CD4-positive, CD25-positive, alpha-beta regulatory T cell (primary cell): ENCODE data around the gene CNOT6L. TPM values are rescaled to one million over a fixed set of nuclear protein-coding genes. Genes with fewer than 3 reads are reported as not detected.

Source experiments
- ATAC-seq, 2 donors: fragments of 150-1000 bp; cut with Tn5 transposase; one replicate each; pipeline ENCODE4 v1.10.0; 2021; ENCODE audit warnings: low read depth in 2 of 2, moderate number of reproducible peaks in 2 of 2, moderate library complexity in 1 of 2
- DNase-seq, 3 donors: peaks; one replicate each; pipeline versions ENCODE4 v3.0.0 to v3.0.0-alpha.2; 2012 to 2022; ENCODE audit warnings: mixed read lengths in 1 of 3
- H3K27ac ChIP-seq: one replicate; pipeline ENCODE4 v1.7.0; 2013; ENCODE audit warnings: mild to moderate bottlenecking, low read length; ENCODE audit not compliant: insufficient read depth, poor library complexity, severe bottlenecking
- H3K27me3 ChIP-seq: one replicate; pipeline ENCODE4 v1.7.0; 2013; ENCODE audit warnings: low read length; ENCODE audit not compliant: control insufficient read depth, insufficient read depth
- H3K36me3 ChIP-seq: one replicate; pipeline ENCODE4 v1.7.0; 2013; ENCODE audit warnings: mild to moderate bottlenecking, low read length, moderate library complexity; ENCODE audit not compliant: control insufficient read depth, insufficient read depth
- H3K4me1 ChIP-seq: 2 replicates; pipeline ENCODE4 v1.7.0; 2013; ENCODE audit warnings: mild to moderate bottlenecking, low read length; ENCODE audit not compliant: insufficient read depth, control insufficient read depth, poor library complexity, severe bottlenecking
- H3K4me3 ChIP-seq: one replicate; pipeline ENCODE4 v1.7.0; 2013; ENCODE audit warnings: low read depth, mild to moderate bottlenecking, low read length, moderate library complexity
- H3K9me3 ChIP-seq, 2 experiments: 1 replicate in 1 of 2; 2 replicates in 1 of 2; pipeline ENCODE4 v1.7.0; 2013; ENCODE audit warnings: low read length in 2 of 2, mild to moderate bottlenecking in 1 of 2, moderate library complexity in 1 of 2; ENCODE audit not compliant: control insufficient read depth in 2 of 2
- H3K27ac Mint-ChIP-seq, 3 donors: one replicate each; pipeline ENCODE4 v1.8.0; 2020 to 2022; ENCODE audit warnings: mild to moderate bottlenecking in 3 of 3, mixed read lengths in 3 of 3, moderate library complexity in 2 of 3
- H3K27me3 Mint-ChIP-seq: one replicate; pipeline ENCODE4 v1.8.0; 2022; ENCODE audit warnings: mild to moderate bottlenecking, mixed read lengths
- H3K36me3 Mint-ChIP-seq: one replicate; pipeline ENCODE4 v1.8.0; 2020; ENCODE audit warnings: mixed read lengths
- H3K4me1 Mint-ChIP-seq, 4 donors: one replicate each; pipeline ENCODE4 v1.8.0; 2020 to 2022; ENCODE audit warnings: mixed read lengths in 4 of 4, mild to moderate bottlenecking in 1 of 4
- H3K4me3 Mint-ChIP-seq, 4 donors: one replicate each; pipeline ENCODE4 v1.8.0; 2020 to 2022; ENCODE audit warnings: mild to moderate bottlenecking in 4 of 4, mixed read lengths in 4 of 4, moderate library complexity in 3 of 4
- H3K9me3 Mint-ChIP-seq, 7 donors: one replicate each; pipeline ENCODE4 v1.8.0; 2020 to 2022; ENCODE audit warnings: mixed read lengths in 7 of 7, mild to moderate bottlenecking in 3 of 7, moderate library complexity in 2 of 7
- polyA plus RNA-seq, 4 donors: library from polyadenylated mRNA; unstranded; fragments of 300-500 nt; fragmentation: Illumina TruSeq; gene quantifications; one replicate each; pipeline ENCODE4 v1.2.3, GENCODE V29; 2021
- total RNA-seq: library from RNA; stranded (reverse); gene quantifications from one replicate; pipeline ENCODE4 v1.2.3, GENCODE V29; 2022

The CNOT6L gene
- total and polyA plus RNA-seq, 5 donors from 2014 or later = 44.1 to 237 (median 54.2) TPM

DNA sequence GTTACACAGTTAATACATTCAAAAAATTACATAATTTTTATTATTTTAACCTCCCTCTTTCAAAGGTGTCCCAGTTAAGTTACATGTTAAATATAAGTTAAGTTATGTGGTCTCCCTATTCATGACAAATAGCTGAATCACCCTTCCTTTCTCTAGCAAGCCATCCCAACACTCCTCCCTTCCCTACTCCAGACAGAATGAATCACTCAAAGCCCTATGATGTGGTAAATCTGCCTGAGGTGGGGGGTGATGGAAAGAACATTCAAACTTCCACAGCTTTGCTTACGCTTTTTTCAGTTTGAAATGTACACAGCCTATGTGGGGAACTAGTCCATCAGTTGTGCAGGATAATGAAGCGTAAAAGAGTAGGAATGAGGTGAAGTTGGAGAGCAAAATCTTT, 123.4 kb downstream of the CNOT6L start:
- no peak overlapping the region for H3K27ac ChIP-seq
- Mint-ChIP-seq H3K27me3 (peaks cover 6% of the 10 kb centered on the region), H3K4me3 (no peak overlapping the region), H3K36me3 (no peaks in the 10 kb centered on the region), H3K4me1 (peaks cover 0 to 2% (median 0%) of the 10 kb centered on the region in 4 donors), H3K9me3 (no peaks in the 10 kb centered on the region), H3K27ac (no peak overlapping the region)
- H3K9me3 ChIP-seq = no peaks in the 10 kb centered on the region
- ATAC-seq = no peak
- no peaks in the 10 kb centered on the region for H3K36me3 ChIP-seq
- no peak overlapping the region for H3K4me3 ChIP-seq
- no peak for DNase-seq
- H3K27me3 ChIP-seq = peaks cover 3% of the 10 kb centered on the region
- no peaks in the 10 kb centered on the region for H3K4me1 ChIP-seq

DNA sequence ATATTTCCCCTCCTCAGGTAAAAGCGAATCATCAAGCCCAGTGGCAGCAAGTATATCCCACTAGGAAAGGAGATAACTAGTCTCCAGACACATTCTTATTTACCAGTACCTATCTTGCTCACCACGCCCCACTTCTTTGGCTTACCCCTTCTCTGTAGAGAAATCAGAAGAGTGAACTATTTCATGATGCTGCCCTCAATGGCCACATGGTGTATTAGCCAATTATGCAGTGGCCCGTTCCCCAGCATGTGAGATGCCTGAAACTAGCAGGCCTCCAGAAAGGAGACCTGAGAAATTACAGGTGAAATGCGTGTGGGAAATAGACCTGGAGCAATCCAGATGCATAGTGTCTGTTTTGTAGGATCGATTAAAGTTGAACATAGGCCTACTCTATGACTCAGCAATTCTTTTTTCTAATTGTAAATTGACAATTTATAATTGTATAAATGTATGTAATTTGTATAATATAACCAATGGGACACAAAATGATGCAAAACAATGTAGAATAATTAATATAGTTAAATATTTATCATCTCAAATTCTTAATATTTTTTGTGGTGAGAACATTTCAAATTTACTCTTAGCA, 126.2 kb downstream of the CNOT6L start:
- Mint-ChIP-seq H3K27me3 (peaks cover 7% of the 10 kb centered on the region), H3K4me1 (peaks cover 0 to 2% (median 0%) of the 10 kb centered on the region in 4 donors), H3K36me3 (no peaks in the 10 kb centered on the region), H3K9me3 (no peaks in the 10 kb centered on the region), H3K27ac (no peak overlapping the region), H3K4me3 (no peak overlapping the region)
- no peaks in the 10 kb centered on the region for H3K9me3 ChIP-seq
- H3K4me3 ChIP-seq = no peak overlapping the region
- no peaks in the 10 kb centered on the region for H3K36me3 ChIP-seq
- H3K27ac ChIP-seq = no peak overlapping the region
- H3K27me3 ChIP-seq = no peaks in the 10 kb centered on the region
- no peak for ATAC-seq
- no peaks in the 10 kb centered on the region for H3K4me1 ChIP-seq
- DNase-seq = no peak

GRCh38 chr4:77681792-77682191, 137.4 kb downstream of the CNOT6L start:
- H3K27me3 Mint-ChIP-seq = peaks cover 14% of the 10 kb centered on the region
- ATAC-seq = no peak
- no peak overlapping the region for H3K4me3 Mint-ChIP-seq
- Histone ChIP-seq H3K4me3 (no peak overlapping the region), H3K9me3 (no peaks in the 10 kb centered on the region), H3K27me3 (peaks cover 11% of the 10 kb centered on the region), H3K4me1 (no peaks in the 10 kb centered on the region), H3K27ac (no peak overlapping the region), H3K36me3 (no peaks in the 10 kb centered on the region)
- peaks cover 0 to 6% (median 0%) of the 10 kb centered on the region in 7 donors for H3K9me3 Mint-ChIP-seq
- no peaks in the 10 kb centered on the region for H3K4me1 Mint-ChIP-seq
- no peak for DNase-seq
- H3K36me3 Mint-ChIP-seq = no peaks in the 10 kb centered on the region
- no peak overlapping the region for H3K27ac Mint-ChIP-seq

- Mint-ChIP-seq H3K4me1 (no peaks in the 10 kb centered on the region), H3K27ac (no peak overlapping the region), H3K36me3 (no peaks in the 10 kb centered on the region), H3K9me3 (peaks cover 0 to 1% (median 0%) of the 10 kb centered on the region in 7 donors), H3K27me3 (peaks cover 9% of the 10 kb centered on the region), H3K4me3 (no peak overlapping the region)
- Histone ChIP-seq H3K9me3 (no peaks in the 10 kb centered on the region), H3K36me3 (no peaks in the 10 kb centered on the region), H3K4me3 (no peak overlapping the region), H3K4me1 (no peaks in the 10 kb centered on the region), H3K27ac (no peak overlapping the region), H3K27me3 (peaks cover 4% of the 10 kb centered on the region)
- DNase-seq (no peak), ATAC-seq (no peak)
Observed at GRCh38 chr4:77676842-77677241, 142.3 kb downstream of the CNOT6L start.

DNA sequence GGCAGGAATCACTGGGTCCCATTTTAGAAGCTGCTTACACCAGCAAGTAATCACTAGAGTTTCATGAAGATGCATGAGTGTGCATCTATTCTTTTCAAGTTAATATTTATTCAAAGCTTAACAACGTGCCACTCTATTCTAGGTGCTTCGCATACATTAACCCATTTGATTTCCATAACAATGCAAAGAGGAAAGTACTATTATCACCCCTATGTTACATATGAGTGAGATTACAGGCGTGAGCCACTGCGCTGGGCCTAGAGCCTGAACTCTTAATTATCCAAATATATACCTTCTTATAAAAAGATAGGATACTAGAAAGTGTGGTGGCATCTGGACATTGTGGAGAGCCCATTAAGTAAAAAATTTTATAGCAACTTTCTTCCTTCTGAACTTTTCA, 148.1 kb downstream of the CNOT6L start:
- Mint-ChIP-seq H3K9me3 (peaks cover 0 to 10% (median 0%) of the 10 kb centered on the region in 7 donors), H3K36me3 (no peaks in the 10 kb centered on the region), H3K4me1 (no peaks in the 10 kb centered on the region), H3K27ac (no peak overlapping the region), H3K27me3 (peaks cover 30% of the 10 kb centered on the region), H3K4me3 (no peak overlapping the region)
- Histone ChIP-seq H3K4me1 (no peaks in the 10 kb centered on the region), H3K27ac (no peak overlapping the region), H3K36me3 (no peaks in the 10 kb centered on the region), H3K27me3 (no peaks in the 10 kb centered on the region), H3K4me3 (no peak overlapping the region), H3K9me3 (no peaks in the 10 kb centered on the region)
- DNase-seq (no peak), ATAC-seq (no peak)

- no peak overlapping the region for H3K27ac ChIP-seq
- H3K4me1 Mint-ChIP-seq = no peaks in the 10 kb centered on the region
- H3K4me3 Mint-ChIP-seq = no peak overlapping the region
- no peak overlapping the region for H3K27ac Mint-ChIP-seq
- no peak for DNase-seq
- no peaks in the 10 kb centered on the region for H3K4me1 ChIP-seq
- ATAC-seq = no peak
- peaks cover 0 to 10% (median 0%) of the 10 kb centered on the region in 7 donors for H3K9me3 Mint-ChIP-seq
- H3K4me3 ChIP-seq = no peak overlapping the region
- H3K9me3 ChIP-seq = no peaks in the 10 kb centered on the region
- H3K36me3 ChIP-seq = no peaks in the 10 kb centered on the region
- peaks cover 33% of the 10 kb centered on the region for H3K27me3 Mint-ChIP-seq
- H3K27me3 ChIP-seq = no peaks in the 10 kb centered on the region
- H3K36me3 Mint-ChIP-seq = no peaks in the 10 kb centered on the region
Observed at GRCh38 chr4:77669946-77670590, 149.1 kb downstream of the CNOT6L start.

DNA sequence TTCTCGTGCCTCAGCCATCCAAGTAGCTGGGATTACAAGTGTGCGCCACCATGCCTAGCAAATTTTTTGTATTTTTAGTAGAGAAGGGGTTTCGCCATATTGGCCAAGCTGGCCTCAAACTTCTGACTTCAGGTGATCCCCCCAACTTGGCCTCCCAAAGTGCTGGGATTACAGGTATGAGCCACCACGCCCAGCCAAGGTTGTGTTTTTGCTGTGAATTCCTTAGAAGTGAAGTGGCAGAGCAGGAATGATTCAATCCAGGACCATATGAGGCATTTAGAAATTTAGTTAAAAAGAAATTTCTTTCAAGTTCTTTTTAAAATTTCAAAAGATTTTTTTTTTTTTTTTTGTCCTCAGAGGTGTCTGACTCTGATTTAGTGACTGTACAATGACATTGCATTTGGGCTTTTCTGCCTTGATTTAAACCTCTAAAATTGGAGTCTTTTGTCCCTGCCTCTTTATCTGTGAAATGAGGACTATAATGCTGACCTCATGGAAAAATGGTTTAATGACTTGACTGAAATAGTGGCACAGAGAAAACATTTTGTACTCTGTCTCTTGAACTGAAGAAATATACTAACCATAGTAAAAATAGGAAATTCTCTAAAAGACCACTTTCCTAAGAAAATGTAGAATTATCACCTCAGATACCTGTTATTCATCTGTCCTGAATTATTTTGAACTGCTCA, 153.6 kb downstream of the CNOT6L start:
- ATAC-seq (no peak), DNase-seq (no peak)
- no peak overlapping the region for H3K4me3 Mint-ChIP-seq
- no peaks in the 10 kb centered on the region for H3K9me3 ChIP-seq
- H3K27ac ChIP-seq = no peak overlapping the region
- H3K9me3 Mint-ChIP-seq = peaks cover 0 to 7% (median 0%) of the 10 kb centered on the region in 7 donors
- no peaks in the 10 kb centered on the region for H3K4me1 ChIP-seq
- no peaks in the 10 kb centered on the region for H3K4me1 Mint-ChIP-seq
- H3K36me3 ChIP-seq = no peaks in the 10 kb centered on the region
- H3K27me3 ChIP-seq = no peaks in the 10 kb centered on the region
- no peaks in the 10 kb centered on the region for H3K36me3 Mint-ChIP-seq
- no peak overlapping the region for H3K27ac Mint-ChIP-seq
- peaks cover 28% of the 10 kb centered on the region for H3K27me3 Mint-ChIP-seq
- H3K4me3 ChIP-seq = no peak overlapping the region
